KBM-7 (cell line): Measurements from ENCODE around the gene DDN.
A peak's percentile ranks its signal among the peaks of the same experiment; 100 is the strongest.

ENCODE experiments used
- DNase-seq: peaks from one replicate; pipeline ENCODE4 v3.0.0-alpha.2; 2015
- in situ Hi-C: fragments of 300-500 bp; cut with MboI; formaldehyde crosslinking; loops from 2 replicates; pipeline ENCODE4 v1.14.3; 2020; ENCODE audit warnings: low sequenced_read_pairs, low pct_unique_long_range_greater_than_20kb, mixed read lengths

Gene DDN

GRCh38 chr12:49018261-49019119 lies 19.3 kb upstream of the DDN start, which contains the start of gene PRKAG1:
Gene PRKAG1, minus strand, starts transcription at chr12:49018776. Its CDS starts 36 bp downstream, at chr12:49018740.
- DNase-seq = peak; percentile 99
- in situ Hi-C loops = no loop called here

GRCh38 chr12:49017891-49018260 lies 18.7 kb upstream of the DDN start:
- in situ Hi-C loops = no loop called here
- DNase-seq = peak; percentile 72

GRCh38 chr12:49015196-49015595 lies 16.0 kb upstream of the DDN start:
- no peak for DNase-seq
- in situ Hi-C loops = no loop called here

GRCh38 chr12:49014547-49014946 lies 15.4 kb upstream of the DDN start:
- in situ Hi-C loops = no loop called here
- no peak for DNase-seq

- DNase-seq = no peak
- in situ Hi-C loops = no loop called here
These were observed 14.3 kb upstream of the DDN start for GRCh38 chr12:49013428-49013827.

- no peak for DNase-seq
- in situ Hi-C loops = no loop called here
These were observed 13.6 kb upstream of the DDN start for GRCh38 chr12:49012739-49013138.

- DNase-seq = no peak
- in situ Hi-C loops = no loop called here
These were observed 11.0 kb upstream of the DDN start for GRCh38 chr12:49010092-49010668.

GRCh38 chr12:49008943-49009342 lies 9.8 kb upstream of the DDN start:
- in situ Hi-C loops = no loop called here
- DNase-seq = no peak

GRCh38 chr12:49000346-49000745 lies 1.2 kb upstream of the DDN start:
- no peak for DNase-seq
- in situ Hi-C loops = no loop called here

GRCh38 chr12:48998497-48999353 lies 450 bp downstream of the DDN start:
- in situ Hi-C loops = no loop called here
- peak; percentile 55 for DNase-seq

- peak; percentile 29 for DNase-seq
- in situ Hi-C loops = no loop called here
These were observed 1.3 kb downstream of the DDN start for GRCh38 chr12:48997719-48998496.

- peak; percentile 83 for DNase-seq
- in situ Hi-C loops = no loop called here
These were observed 2.1 kb downstream of the DDN start for GRCh38 chr12:48996794-48997718.

GRCh38 chr12:48995086-48995879 lies 3.9 kb downstream of the DDN start:
- in situ Hi-C loops = no loop called here
- peak; percentile 76 for DNase-seq

GRCh38 chr12:48994224-48995085 lies 4.7 kb downstream of the DDN start:
- DNase-seq = no peak
- in situ Hi-C loops = no loop called here

GRCh38 chr12:48993787-48994186 lies 5.4 kb downstream of the DDN start:
- in situ Hi-C loops = no loop called here
- DNase-seq = no peak

- in situ Hi-C loops = no loop called here
- DNase-seq = no peak
These were observed 7.7 kb downstream of the DDN start for GRCh38 chr12:48991247-48992050.
